Thoracic aorta (tissue), 2 donors: ENCODE results near the gene UTP11. TPM values are rescaled to one million over a fixed set of nuclear protein-coding genes. Genes with fewer than 3 reads are reported as not detected.

Experiments used
- ATAC-seq: fragments of 150-250 bp; one replicate; pipeline ENCODE4 v1.8.0; 2017; ENCODE audit warnings: low read depth; ENCODE audit not compliant: insufficient number of reproducible peaks, low FRiP score
- DNase-seq: peaks from one replicate; pipeline ENCODE4 v3.0.0-alpha.2; 2020; ENCODE audit warnings: low spot score
- H3K27ac ChIP-seq, 2 donors: fragments of 200-600 bp; sonication (generic); 1 replicate in 1 of 2; 2 replicates in 1 of 2; pipeline ENCODE4 v1.5.1; 2016; ENCODE audit warnings: mild to moderate bottlenecking in 2 of 2, moderate library complexity in 2 of 2
- H3K27me3 ChIP-seq: fragments of 200-600 bp; sonication (generic); replicated peaks from 2 replicates; pipeline ENCODE4 v1.6.0; 2016; ENCODE audit warnings: mild to moderate bottlenecking; ENCODE audit not compliant: insufficient read depth
- H3K36me3 ChIP-seq: fragments of 200-600 bp; sonication (generic); one replicate; pipeline ENCODE4 v1.5.1; 2016
- H3K4me1 ChIP-seq, 2 donors: fragments of 200-600 bp; sonication (generic); 1 replicate in 1 of 2; 2 replicates in 1 of 2; pipeline versions ENCODE4 v1.5.1 to v1.6.0; 2016; ENCODE audit warnings: low read depth in 2 of 2, mild to moderate bottlenecking in 1 of 2; ENCODE audit not compliant: control insufficient read depth in 1 of 2
- H3K4me3 ChIP-seq: fragments of 200-600 bp; sonication (generic); 2 replicates; pipeline ENCODE4 v1.5.1; 2016; ENCODE audit warnings: mild to moderate bottlenecking
- H3K9me3 ChIP-seq: fragments of 200-600 bp; sonication (generic); 2 replicates; pipeline ENCODE4 v1.5.1; 2016
- CTCF ChIP-seq: fragments of 200-600 bp; sonication (generic); IDR thresholded peaks from one replicate; pipeline ENCODE4 v1.5.1; 2019; ENCODE audit warnings: antibody characterized with exemption
- total RNA-seq, 2 donors: library from RNA; depleted of rRNA; stranded (reverse); fragments of >200 nt; gene quantifications; one replicate each; pipeline versions ENCODE4 v1.1.0 to v1.2.3, GENCODE V29; 2016

Gene UTP11
- total RNA-seq, 2 donors from 2014 or later: 14.6 to 76.9 TPM

GRCh38 chr1:38053416-38054091 lies 41.0 kb downstream of the UTP11 start:
- Histone ChIP-seq H3K36me3 (no peaks in the 10 kb centered on the region), H3K4me1 (no peaks in the 10 kb centered on the region), H3K9me3 (no peaks in the 10 kb centered on the region), H3K27ac (no peak overlapping the region), H3K4me3 (no peak overlapping the region), H3K27me3 (peaks cover 4% of the 10 kb centered on the region)
- DNase-seq: no peak
- TF ChIP-seq CTCF: no peak
- ATAC-seq: no peak

- no peak for TF ChIP-seq CTCF
- DNase-seq: no peak
- Histone ChIP-seq H3K9me3 (no peaks in the 10 kb centered on the region), H3K27me3 (peaks cover 4% of the 10 kb centered on the region), H3K4me3 (no peak overlapping the region), H3K4me1 (no peaks in the 10 kb centered on the region), H3K36me3 (no peaks in the 10 kb centered on the region), H3K27ac (no peak overlapping the region)
- ATAC-seq: no peak
Observed at GRCh38 chr1:38055398-38055797, 42.9 kb downstream of the UTP11 start.

GRCh38 chr1:38055965-38056364 lies 43.4 kb downstream of the UTP11 start:
- Histone ChIP-seq H3K4me3 (no peak overlapping the region), H3K4me1 (no peaks in the 10 kb centered on the region)
- ATAC-seq: no peak

GRCh38 chr1:38059635-38060250 lies 47.2 kb downstream of the UTP11 start:
- Histone ChIP-seq H3K27ac (no peak overlapping the region), H3K4me1 (no peaks in the 10 kb centered on the region), H3K27me3 (peaks cover 4% of the 10 kb centered on the region), H3K4me3 (no peak overlapping the region), H3K36me3 (no peaks in the 10 kb centered on the region), H3K9me3 (no peaks in the 10 kb centered on the region)
- ATAC-seq: no peak
- no peak for DNase-seq
- no peak for TF ChIP-seq CTCF

More at GRCh38 chr1:38055965-38056364, 43.4 kb downstream of the UTP11 start:
- Histone ChIP-seq H3K9me3 (no peaks in the 10 kb centered on the region), H3K27me3 (peaks cover 4% of the 10 kb centered on the region), H3K36me3 (no peaks in the 10 kb centered on the region), H3K27ac (no peak overlapping the region)
- DNase-seq: no peak
- no peak for TF ChIP-seq CTCF

- no peak for TF ChIP-seq CTCF
- no peak overlapping the region for H3K27ac ChIP-seq
- no peaks in the 10 kb centered on the region for H3K27me3 ChIP-seq
- ATAC-seq (no peak), DNase-seq (no peak)
- no peaks in the 10 kb centered on the region for H3K9me3 ChIP-seq
- H3K4me3 ChIP-seq: no peak overlapping the region
- no peaks in the 10 kb centered on the region for H3K4me1 ChIP-seq
- no peaks in the 10 kb centered on the region for H3K36me3 ChIP-seq
Observed at GRCh38 chr1:38060498-38060897, 48.0 kb downstream of the UTP11 start.
